CD14-positive monocyte (primary cell): Measurements from ENCODE around the gene CD36. TPM values are rescaled to one million over a fixed set of nuclear protein-coding genes. Genes with fewer than 3 reads are reported as not detected.

Experiments
- DNase-seq, 3 donors: peaks; one replicate each; pipeline ENCODE4 v3.0.0-alpha.2; 2011 to 2022
- H2AFZ ChIP-seq: 2 replicates; pipeline ENCODE4 v1.6.0; 2012; ENCODE audit warnings: mild to moderate bottlenecking, low read depth, low read length, inconsistent platforms; ENCODE audit not compliant: insufficient read depth, poor library complexity, severe bottlenecking
- H3K27ac ChIP-seq, 2 donors: 1 replicate in 1 of 2; 2 replicates in 1 of 2; pipeline ENCODE4 v1.5.1; 2012 to 2013; ENCODE audit warnings: low read length in 2 of 2, control low read depth in 1 of 2, inconsistent platforms in 1 of 2, low read depth in 1 of 2, mild to moderate bottlenecking in 1 of 2
- H3K27me3 ChIP-seq, 2 donors: one replicate each; pipeline versions ENCODE4 v1.6.0 to v1.6.1; 2011 to 2013; ENCODE audit warnings: low read length in 2 of 2; ENCODE audit not compliant: control insufficient read depth in 2 of 2, insufficient read depth in 2 of 2
- H3K36me3 ChIP-seq, 2 donors: replicated peaks in 1 of 2; 1 replicate in 1 of 2; 2 replicates in 1 of 2; pipeline versions ENCODE4 v1.5.1 to v1.6.1; 2012 to 2013; ENCODE audit warnings: low read length in 2 of 2, control low read depth in 1 of 2, inconsistent platforms in 1 of 2, mild to moderate bottlenecking in 1 of 2; ENCODE audit not compliant: insufficient read depth in 2 of 2, control insufficient read depth in 1 of 2
- H3K4me1 ChIP-seq, 2 donors: 1 replicate in 1 of 2; 2 replicates in 1 of 2; pipeline versions ENCODE4 v1.5.1 to v1.6.1; 2012 to 2013; ENCODE audit warnings: low read length in 2 of 2, control low read depth in 1 of 2, inconsistent platforms in 1 of 2, mild to moderate bottlenecking in 1 of 2, moderate library complexity in 1 of 2; ENCODE audit not compliant: insufficient read depth in 2 of 2, control insufficient read depth in 1 of 2
- H3K4me2 ChIP-seq: replicated peaks from 2 replicates; pipeline ENCODE3; 2012; ENCODE audit warnings: low read length, moderate library complexity, mild to moderate bottlenecking; ENCODE audit not compliant: poor library complexity, severe bottlenecking; ENCODE audit errors: extremely low read depth
- H3K4me3 ChIP-seq, 3 experiments: fragments of 200-600 bp in 1 of 3; sonication (generic) in 1 of 3; replicated peaks in 1 of 3; 1 replicate in 2 of 3; 2 replicates in 1 of 3; pipeline ENCODE4 v1.5.1; 2011 to 2013; ENCODE audit warnings: low read length in 3 of 3, mild to moderate bottlenecking in 3 of 3, control low read depth in 2 of 3, low read depth in 2 of 3, inconsistent platforms in 1 of 3, moderate library complexity in 1 of 3
- H3K79me2 ChIP-seq: 2 replicates; pipeline ENCODE4 v1.6.0; 2012; ENCODE audit warnings: mild to moderate bottlenecking, control low read depth, inconsistent platforms, low read length, moderate library complexity; ENCODE audit not compliant: insufficient read depth
- H3K9ac ChIP-seq: 2 replicates; pipeline ENCODE4 v1.6.0; 2017; ENCODE audit warnings: low read length, mild to moderate bottlenecking; ENCODE audit not compliant: insufficient read depth, poor library complexity, severe bottlenecking
- H3K9me3 ChIP-seq, 2 donors: replicated peaks in 1 of 2; 1 replicate in 1 of 2; 2 replicates in 1 of 2; pipeline versions ENCODE4 v1.5.1 to v1.6.1; 2012 to 2013; ENCODE audit warnings: low read length in 2 of 2, control low read depth in 1 of 2; ENCODE audit not compliant: control insufficient read depth in 1 of 2, insufficient read depth in 1 of 2
- H4K20me1 ChIP-seq: 2 replicates; pipeline ENCODE4 v1.6.0; 2012; ENCODE audit warnings: mild to moderate bottlenecking, low read length, control low read depth, moderate library complexity; ENCODE audit not compliant: insufficient read depth
- H3K27ac Mint-ChIP-seq, 7 donors: one replicate each; pipeline ENCODE4 v1.8.0; 2020; ENCODE audit warnings: mild to moderate bottlenecking in 7 of 7, mixed read lengths in 7 of 7, moderate library complexity in 6 of 7, inconsistent platforms in 2 of 7
- H3K27me3 Mint-ChIP-seq, 3 donors: one replicate each; pipeline ENCODE4 v1.8.0; 2021 to 2022; ENCODE audit warnings: low read depth in 3 of 3, mild to moderate bottlenecking in 3 of 3, mixed read lengths in 3 of 3, moderate library complexity in 3 of 3, inconsistent platforms in 1 of 3
- H3K36me3 Mint-ChIP-seq, 2 donors: one replicate each; pipeline ENCODE4 v1.8.0; 2020; ENCODE audit warnings: mixed read lengths in 2 of 2, inconsistent platforms in 1 of 2, mild to moderate bottlenecking in 1 of 2
- H3K4me1 Mint-ChIP-seq: one replicate; pipeline ENCODE4 v1.8.0; 2020; ENCODE audit warnings: mild to moderate bottlenecking, mixed read lengths
- H3K4me3 Mint-ChIP-seq, 2 donors: one replicate each; pipeline ENCODE4 v1.8.0; 2020; ENCODE audit warnings: mild to moderate bottlenecking in 2 of 2, mixed read lengths in 2 of 2, moderate library complexity in 1 of 2
- H3K9me3 Mint-ChIP-seq, 7 donors: one replicate each; pipeline ENCODE4 v1.8.0; 2020 to 2022; ENCODE audit warnings: mixed read lengths in 7 of 7, mild to moderate bottlenecking in 6 of 7, moderate library complexity in 6 of 7, inconsistent platforms in 2 of 7
- CTCF ChIP-seq: fragments of 200-600 bp; IDR thresholded peaks from one replicate; pipeline ENCODE4 v1.8.0; 2022; ENCODE audit warnings: antibody characterized with exemption, mild to moderate bottlenecking
- WGBS: methylation state at CpG from one replicate; pipeline ENCODE4 v1.1.5; 2013; ENCODE audit warnings: missing lambda C conversion rate; ENCODE audit not compliant: insufficient coverage; 5-methylcytosine and 5-hydroxymethylcytosine counted together
- intact Hi-C, 2 donors: fragments of 100-400 bp; cut with micrococcal nuclease; formaldehyde crosslinking; loops; one replicate each; pipeline versions ENCODE4 v1.15.0 to v1.15.1; 2023
- polyA plus RNA-seq, 3 donors: library from polyadenylated mRNA; depleted of rRNA in 1 of 3; unstranded in 2 of 3; stranded (reverse) in 1 of 3; fragments of 300-500 nt in 2 of 3; fragments of >200 nt in 1 of 3; fragmentation: Illumina TruSeq in 2 of 3; gene quantifications; 1 replicate in 2 of 3; 2 replicates in 1 of 3; pipeline ENCODE4 v1.2.3, GENCODE V29; 2012 to 2021

Gene CD36
- polyA plus RNA-seq, 3 donors: 735 to 1,210 (median 1,135) TPM

GRCh38 chr7:80681272-80681885, 42.9 kb downstream of the CD36 start:
- peak overlapping the region in 5 of 7 donors; percentile 31 to 91 (median 73) for H3K27ac Mint-ChIP-seq
- intact Hi-C loops: loop anchor here in 1 of 2 donors (10.0 kb wide), 1 partner anchor 233 kb away; the partner anchor contains the start of gene SEMA3C
- Histone ChIP-seq H3K9me3 (no peaks in the 10 kb centered on the region), H3K27ac (peak overlapping the region in 1 of 2 donors; percentile 58), H3K27me3 (no peaks in the 10 kb centered on the region), H2AFZ (no peak overlapping the region), H3K79me2 (no peaks in the 10 kb centered on the region), H3K4me1 (peaks cover 7 to 13% of the 10 kb centered on the region in 2 donors), H3K36me3 (peaks cover 25 to 26% of the 10 kb centered on the region in 2 donors), H3K9ac (no peak overlapping the region), H3K4me2 (no peak overlapping the region), H3K4me3 (no peak overlapping the region), H4K20me1 (peaks cover 48% of the 10 kb centered on the region)
- peak in 2 of 3 donors; percentile 10 to 17 for DNase-seq
- peaks cover 0 to 7% (median 0%) of the 10 kb centered on the region in 7 donors for H3K9me3 Mint-ChIP-seq
- peak; percentile 60 for TF ChIP-seq CTCF
- H3K27me3 Mint-ChIP-seq: no peaks in the 10 kb centered on the region
- peaks cover 26% of the 10 kb centered on the region for H3K4me1 Mint-ChIP-seq
- H3K4me3 Mint-ChIP-seq: no peak overlapping the region
- H3K36me3 Mint-ChIP-seq: peaks cover 25 to 26% of the 10 kb centered on the region in 2 donors

GRCh38 chr7:80682744-80683143, 44.3 kb downstream of the CD36 start:
- Histone ChIP-seq H4K20me1 (peaks cover 35% of the 10 kb centered on the region), H3K27ac (no peak overlapping the region), H3K4me3 (no peak overlapping the region), H3K36me3 (peaks cover 11 to 13% of the 10 kb centered on the region in 2 donors), H2AFZ (no peak overlapping the region), H3K4me1 (peaks cover 14 to 21% of the 10 kb centered on the region in 2 donors), H3K79me2 (no peaks in the 10 kb centered on the region), H3K27me3 (no peaks in the 10 kb centered on the region), H3K9ac (no peak overlapping the region), H3K4me2 (no peak overlapping the region), H3K9me3 (no peaks in the 10 kb centered on the region)
- intact Hi-C loops: loop anchor here in 1 of 2 donors (10.0 kb wide), 1 partner anchor 232 kb away; the partner anchor contains the start of gene SEMA3C
- peaks cover 32% of the 10 kb centered on the region for H3K4me1 Mint-ChIP-seq
- no peak for TF ChIP-seq CTCF
- H3K9me3 Mint-ChIP-seq: peaks cover 0 to 7% (median 0%) of the 10 kb centered on the region in 7 donors
- peaks cover 11 to 12% of the 10 kb centered on the region in 2 donors for H3K36me3 Mint-ChIP-seq
- H3K27me3 Mint-ChIP-seq: no peaks in the 10 kb centered on the region
- no peak overlapping the region for H3K4me3 Mint-ChIP-seq
- DNase-seq: no peak
- WGBS: 100% methylated on average over 7 of the region's 19 CpGs
- H3K27ac Mint-ChIP-seq: no peak overlapping the region
